Suppressor macrophage treated with lipopolysaccharide for 1 hour (primary cell): ENCODE measurements around the gene ZSCAN5C.
"Not testable (repeated sequence)": the region's sequence is repeated elsewhere in the genome, so short reads cannot be mapped to it uniquely, and the experiment has no call there.

ENCODE experiments used
- DNase-seq, 3 donors: peaks; one replicate each; pipeline ENCODE4 v3.0.0-alpha.2; 2020 to 2022

The ZSCAN5C gene

GRCh38 chr19:56201973-56202372 lies at the start of gene ZSCAN5C:
ZSCAN5C (plus strand) TSS chr19:56202273; CDS start chr19:56205914, 3,641 bp downstream.
- no peak for DNase-seq

GRCh38 chr19:56152644-56153043 lies 49.4 kb upstream of the ZSCAN5C start:
- DNase-seq, result no peak

GRCh38 chr19:56153507-56153906 lies 48.6 kb upstream of the ZSCAN5C start:
- no peak for DNase-seq

- DNase-seq, result peak in 1 of 3 donors; percentile 39
These were observed 46.9 kb upstream of the ZSCAN5C start for GRCh38 chr19:56155124-56155687.

- DNase-seq, result no peak
These were observed 45.3 kb upstream of the ZSCAN5C start for GRCh38 chr19:56156768-56157167.

GRCh38 chr19:56158170-56158757 lies 43.8 kb upstream of the ZSCAN5C start:
- no peak for DNase-seq

GRCh38 chr19:56159009-56159559 lies 43.0 kb upstream of the ZSCAN5C start:
- no peak for DNase-seq

- DNase-seq, result no peak
These were observed 42.3 kb upstream of the ZSCAN5C start for GRCh38 chr19:56159622-56160271.

- DNase-seq, result no peak
These were observed 40.5 kb upstream of the ZSCAN5C start for GRCh38 chr19:56161534-56161933.

GRCh38 chr19:56162258-56162657 lies 39.8 kb upstream of the ZSCAN5C start:
- DNase-seq, result peak; percentile 76 to 77 (median 76)

GRCh38 chr19:56163097-56163496 lies 39.0 kb upstream of the ZSCAN5C start:
- no peak for DNase-seq

- peak in 1 of 3 donors; percentile 17 for DNase-seq
These were observed 35.0 kb upstream of the ZSCAN5C start for GRCh38 chr19:56167064-56167578.

GRCh38 chr19:56170261-56170660 lies 31.8 kb upstream of the ZSCAN5C start:
- DNase-seq, result no peak

- DNase-seq, result no peak
These were observed 28.0 kb upstream of the ZSCAN5C start for GRCh38 chr19:56174086-56174485.

- DNase-seq, result no peak
These were observed 27.5 kb upstream of the ZSCAN5C start for GRCh38 chr19:56174550-56174949.

GRCh38 chr19:56175861-56176307 lies 26.2 kb upstream of the ZSCAN5C start, which contains the start of gene GALP:
GALP (plus strand) TSS chr19:56176008; CDS start chr19:56177109, 1,101 bp downstream.
- DNase-seq, result not testable (repeated sequence)

GRCh38 chr19:56176310-56176709 lies 25.8 kb upstream of the ZSCAN5C start:
- DNase-seq, result not testable (repeated sequence)

- no peak for DNase-seq
These were observed 25.2 kb upstream of the ZSCAN5C start for GRCh38 chr19:56176881-56177280.

GRCh38 chr19:56177564-56178243 lies 24.4 kb upstream of the ZSCAN5C start:
- DNase-seq, result no peak

- DNase-seq, result no peak
These were observed 12.3 kb upstream of the ZSCAN5C start for GRCh38 chr19:56189785-56190184.

GRCh38 chr19:56191115-56191514 lies 11.0 kb upstream of the ZSCAN5C start:
- no peak for DNase-seq

- DNase-seq, result no peak
These were observed 10.4 kb upstream of the ZSCAN5C start for GRCh38 chr19:56191711-56192110.
